Peyer's patch (tissue), 4 donors: Measurements from ENCODE around the gene ZNF879. TPM values are rescaled to one million over a fixed set of nuclear protein-coding genes. Genes with fewer than 3 reads are reported as not detected.

Experiments
- DNase-seq, 3 donors: peaks; one replicate each; pipeline ENCODE4 v3.0.0-alpha.2; 2017 to 2019
- H3K27ac ChIP-seq, 4 donors: fragments of 200-600 bp; sonication (generic); one replicate each; pipeline ENCODE4 v1.5.1; 2016 to 2019
- H3K27me3 ChIP-seq, 2 donors: fragments of 200-600 bp; sonication (generic); one replicate each; pipeline ENCODE4 v1.5.1; 2019
- H3K36me3 ChIP-seq, 3 donors: fragments of 200-600 bp; sonication (generic); one replicate each; pipeline ENCODE4 v1.5.1; 2016 to 2019
- H3K4me1 ChIP-seq, 4 donors: fragments of 200-600 bp; sonication (generic); one replicate each; pipeline ENCODE4 v1.5.1; 2016 to 2019
- H3K4me3 ChIP-seq, 4 donors: fragments of 200-600 bp; sonication (generic); 1 replicate in 3 of 4; 2 replicates in 1 of 4; pipeline ENCODE4 v1.5.1; 2016 to 2019; ENCODE audit warnings: mild to moderate bottlenecking in 1 of 4
- H3K9me3 ChIP-seq, 4 donors: fragments of 200-600 bp; sonication (generic); one replicate each; pipeline ENCODE4 v1.5.1; 2016 to 2019; ENCODE audit warnings: mild to moderate bottlenecking in 1 of 4
- POLR2A ChIP-seq, 2 donors: fragments of 450-650 bp; IDR thresholded peaks; one replicate each; pipeline ENCODE4 v1.5.1; 2017; ENCODE audit warnings: antibody characterized with exemption in 2 of 2, mild to moderate bottlenecking in 2 of 2, moderate library complexity in 2 of 2
- total RNA-seq, 4 donors: library from RNA; depleted of rRNA; stranded (reverse); fragments of >200 nt; gene quantifications; one replicate each; pipeline ENCODE4 v1.1.0, GENCODE V29; 2016
- TF ChIP-seq, protein P1 (sequence below), 6 experiments: fragments of 450-650 bp in 4 of 6; fragments of 200-600 bp in 2 of 6; sonication (generic) in 1 of 6; IDR thresholded peaks; one replicate each; pipeline ENCODE4 v1.5.1; 2017 to 2019; ENCODE audit warnings: antibody characterized with exemption in 6 of 6, mild to moderate bottlenecking in 3 of 6, moderate library complexity in 1 of 6

Gene ZNF879
- total RNA-seq, 4 donors from 2014 or later = 3.2 to 28.1 (median 6.2) TPM

DNA sequence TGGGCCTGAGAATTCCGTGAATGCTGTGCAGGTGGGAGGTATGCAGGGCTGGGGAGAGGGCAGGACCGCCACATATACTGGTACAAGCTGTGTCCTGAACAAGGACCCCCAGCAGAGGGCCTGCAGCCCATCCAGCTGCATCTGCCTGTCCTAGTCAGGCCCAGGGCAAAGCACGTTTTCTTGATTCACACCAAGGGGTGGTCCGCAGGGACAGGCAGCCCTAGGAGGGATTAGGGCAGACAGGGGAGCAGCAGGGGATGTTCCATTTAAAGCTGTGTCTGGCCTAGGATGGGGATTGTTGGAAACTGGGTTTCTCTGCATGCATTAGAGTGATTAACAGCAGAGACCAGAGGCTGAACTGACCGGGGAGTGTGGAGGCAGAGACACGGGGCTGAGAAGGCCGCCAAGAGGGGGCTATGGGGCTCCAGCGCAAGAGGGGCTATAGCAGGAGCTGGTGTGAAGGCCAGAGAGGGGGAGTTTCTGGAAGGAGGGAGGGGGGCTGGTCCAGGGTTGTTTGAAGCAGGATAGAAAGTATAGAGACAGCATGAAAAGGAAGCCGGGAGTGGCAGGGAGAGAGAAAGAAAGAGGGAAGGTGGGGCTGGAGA, 31.2 kb upstream of the ZNF879 start:
- no peak overlapping the region for H3K27ac ChIP-seq
- TF ChIP-seq POLR2A (IDR thresholded peaks at IDR 0.05) = no peak
- TF ChIP-seq, protein P1, sequence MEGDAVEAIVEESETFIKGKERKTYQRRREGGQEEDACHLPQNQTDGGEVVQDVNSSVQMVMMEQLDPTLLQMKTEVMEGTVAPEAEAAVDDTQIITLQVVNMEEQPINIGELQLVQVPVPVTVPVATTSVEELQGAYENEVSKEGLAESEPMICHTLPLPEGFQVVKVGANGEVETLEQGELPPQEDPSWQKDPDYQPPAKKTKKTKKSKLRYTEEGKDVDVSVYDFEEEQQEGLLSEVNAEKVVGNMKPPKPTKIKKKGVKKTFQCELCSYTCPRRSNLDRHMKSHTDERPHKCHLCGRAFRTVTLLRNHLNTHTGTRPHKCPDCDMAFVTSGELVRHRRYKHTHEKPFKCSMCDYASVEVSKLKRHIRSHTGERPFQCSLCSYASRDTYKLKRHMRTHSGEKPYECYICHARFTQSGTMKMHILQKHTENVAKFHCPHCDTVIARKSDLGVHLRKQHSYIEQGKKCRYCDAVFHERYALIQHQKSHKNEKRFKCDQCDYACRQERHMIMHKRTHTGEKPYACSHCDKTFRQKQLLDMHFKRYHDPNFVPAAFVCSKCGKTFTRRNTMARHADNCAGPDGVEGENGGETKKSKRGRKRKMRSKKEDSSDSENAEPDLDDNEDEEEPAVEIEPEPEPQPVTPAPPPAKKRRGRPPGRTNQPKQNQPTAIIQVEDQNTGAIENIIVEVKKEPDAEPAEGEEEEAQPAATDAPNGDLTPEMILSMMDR (IDR thresholded peaks at IDR 0.05) = no peak
- H3K36me3 ChIP-seq = no peaks in the 10 kb centered on the region
- H3K9me3 ChIP-seq = peaks cover 0 to 12% (median 6%) of the 10 kb centered on the region in 4 donors
- H3K4me3 ChIP-seq = no peak overlapping the region
- H3K4me1 ChIP-seq = no peaks in the 10 kb centered on the region
- no peak for DNase-seq
- H3K27me3 ChIP-seq = no peaks in the 10 kb centered on the region

DNA sequence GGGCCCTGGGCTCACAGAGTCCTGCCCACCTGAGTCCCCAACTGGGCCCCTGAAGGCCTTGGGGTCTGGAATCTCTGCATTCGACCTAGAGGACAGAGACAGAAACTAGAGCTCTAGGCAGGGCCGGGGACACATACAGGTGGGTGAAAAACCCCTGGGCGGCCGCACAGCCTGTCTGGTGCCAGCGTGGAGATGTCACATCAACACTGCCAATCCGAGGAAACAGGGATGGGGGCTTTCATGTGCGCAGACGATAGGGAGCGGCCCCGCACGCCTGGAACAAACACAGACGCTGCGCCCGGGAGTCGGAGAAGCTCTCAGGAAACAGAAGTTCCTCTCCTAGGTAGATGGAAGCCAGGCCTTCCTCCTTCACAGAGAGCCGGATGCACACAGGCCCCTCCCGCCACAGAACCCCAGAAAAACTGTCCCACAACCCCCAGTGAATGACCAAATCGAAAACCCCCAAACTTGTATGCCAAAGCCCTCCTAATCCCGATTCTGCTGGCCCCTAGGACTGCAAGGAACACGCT, 30.3 kb upstream of the ZNF879 start:
- Histone ChIP-seq H3K27me3 (no peaks in the 10 kb centered on the region), H3K4me1 (no peaks in the 10 kb centered on the region), H3K36me3 (no peaks in the 10 kb centered on the region), H3K4me3 (no peak overlapping the region), H3K9me3 (peaks cover 0 to 12% (median 6%) of the 10 kb centered on the region in 4 donors), H3K27ac (no peak overlapping the region)
- TF ChIP-seq, protein P1 (IDR thresholded peaks at IDR 0.05) = no peak
- TF ChIP-seq POLR2A (IDR thresholded peaks at IDR 0.05) = no peak
- no peak for DNase-seq

DNA sequence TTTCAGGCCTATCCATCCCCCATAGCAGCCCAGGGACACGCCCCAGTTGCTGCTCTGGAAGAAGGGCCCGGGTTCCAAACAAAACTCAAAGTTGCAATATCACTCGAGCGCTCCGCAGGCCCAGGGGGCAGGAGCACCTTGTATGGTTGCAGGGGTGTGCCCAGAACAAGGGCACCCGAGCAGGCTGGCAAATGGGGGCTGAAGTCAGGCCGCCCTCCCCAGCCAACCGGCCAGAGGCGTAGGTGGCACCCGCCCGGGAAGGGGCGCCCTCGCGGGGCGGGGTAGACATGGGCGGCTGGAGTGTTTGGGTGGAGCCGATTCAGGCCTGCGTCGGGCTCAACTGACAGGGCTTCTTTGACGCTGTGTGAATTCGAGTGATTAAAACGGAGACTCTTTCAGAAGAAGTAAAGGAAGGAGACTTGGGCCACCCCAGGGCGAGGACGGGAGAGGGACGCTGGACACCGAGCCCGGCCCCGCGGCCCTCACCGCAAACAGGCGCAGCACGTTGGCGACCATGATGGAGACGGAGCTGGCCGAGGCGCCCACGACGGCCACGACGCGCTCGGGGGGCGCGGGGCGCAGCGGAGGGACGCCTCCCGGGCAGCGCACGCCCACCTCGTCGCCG, 29.5 kb upstream of the ZNF879 start:
- Histone ChIP-seq H3K4me3 (no peak overlapping the region), H3K27ac (no peak overlapping the region), H3K27me3 (no peaks in the 10 kb centered on the region), H3K9me3 (peaks cover 0 to 12% (median 4%) of the 10 kb centered on the region in 4 donors), H3K4me1 (no peaks in the 10 kb centered on the region), H3K36me3 (no peaks in the 10 kb centered on the region)
- DNase-seq = no peak
- TF ChIP-seq, protein P1 (IDR thresholded peaks at IDR 0.05) = no peak
- TF ChIP-seq POLR2A (IDR thresholded peaks at IDR 0.05) = no peak

DNA sequence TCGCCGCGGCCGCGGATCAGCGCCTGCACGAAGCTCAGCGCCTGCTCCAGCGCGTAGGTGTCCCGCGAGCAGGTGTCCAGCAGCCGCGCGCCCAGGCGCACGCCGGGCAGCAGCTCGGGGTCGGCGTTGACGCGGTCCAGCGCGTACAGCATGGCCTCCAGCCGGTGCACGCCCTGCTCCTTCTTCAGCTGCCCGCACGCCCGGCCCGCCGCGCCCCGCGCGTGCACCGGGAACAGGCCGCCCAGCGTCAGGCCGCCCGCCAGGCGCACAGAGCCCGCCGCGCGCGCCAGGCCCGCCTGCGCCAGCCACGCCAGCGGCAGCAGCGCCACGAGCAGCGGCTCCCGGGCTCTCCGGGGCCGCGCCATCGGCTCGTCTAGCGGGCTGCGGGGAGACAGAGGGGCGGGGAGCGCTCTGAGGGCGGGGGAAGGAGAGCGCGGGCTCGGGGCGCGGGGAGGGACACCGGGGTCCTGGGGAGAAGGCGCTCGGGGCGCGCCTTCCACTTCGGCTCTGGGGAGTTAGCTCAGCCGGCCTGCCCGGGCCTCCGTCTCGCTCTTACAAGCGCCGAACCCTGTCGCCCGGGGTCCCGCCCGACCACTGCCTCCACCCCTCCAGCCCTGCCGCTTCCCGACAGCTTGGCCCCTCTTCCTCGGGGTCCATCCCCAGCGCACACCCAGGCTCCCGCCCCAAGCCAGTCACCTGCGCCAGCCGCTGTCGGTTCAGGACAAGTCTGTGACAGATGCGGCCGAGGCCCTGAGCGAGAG, 28.8 kb upstream of the ZNF879 start, which contains the start of gene GRM6:
TSS of gene GRM6 (minus strand) at position 741 of the 761 bp plus-strand sequence. CDS start at position 365, 376 bp downstream.
- TF ChIP-seq, protein P1 (IDR thresholded peaks at IDR 0.05) = no peak
- no peak for TF ChIP-seq POLR2A (IDR thresholded peaks at IDR 0.05)
- Histone ChIP-seq H3K27ac (no peak within 1 kb of the TSS), H3K4me1 (no peaks in the 10 kb centered on the region), H3K27me3 (no peaks in the 10 kb centered on the region), H3K4me3 (no peak within 1 kb of the TSS), H3K9me3 (peaks cover 0 to 12% (median 4%) of the 10 kb centered on the region in 4 donors), H3K36me3 (no peaks in the 10 kb centered on the region)
- no peak for DNase-seq

DNA sequence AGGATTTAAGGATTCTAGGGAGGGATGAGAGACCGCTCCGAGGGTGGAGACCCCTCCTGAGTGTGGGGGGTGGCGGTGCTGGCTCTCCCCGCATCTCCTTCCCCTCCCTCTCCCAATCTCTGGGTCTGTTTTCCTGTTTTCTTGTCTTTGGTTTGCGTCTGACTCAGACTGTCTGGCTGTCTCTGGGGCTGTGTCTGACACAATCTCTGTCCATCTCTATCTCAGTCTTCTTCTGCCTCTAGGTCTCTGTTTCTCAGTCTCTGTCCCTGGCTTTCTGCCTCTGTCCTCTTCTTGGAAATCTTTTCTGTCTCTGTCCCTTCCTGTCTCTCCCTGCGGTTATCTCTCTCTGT, 28.3 kb upstream of the ZNF879 start:
- Histone ChIP-seq H3K4me3 (no peak overlapping the region), H3K9me3 (peaks cover 0 to 12% (median 1%) of the 10 kb centered on the region in 4 donors), H3K36me3 (no peaks in the 10 kb centered on the region), H3K27ac (no peak overlapping the region), H3K27me3 (no peaks in the 10 kb centered on the region), H3K4me1 (no peaks in the 10 kb centered on the region)
- TF ChIP-seq, protein P1 (IDR thresholded peaks at IDR 0.05) = no peak
- TF ChIP-seq POLR2A (IDR thresholded peaks at IDR 0.05) = no peak
- no peak for DNase-seq
